OCI-LY3 (cell line): ENCODE data around the gene MBD6.

Experiments
- EZH2phosphoT487 ChIP-seq: fragments of 200-600 bp; shearing (Covaris generic); IDR thresholded peaks from 2 replicates; pipeline ENCODE4 v1.6.1; 2018; ENCODE audit warnings: antibody characterized with exemption, mixed run types, low read depth
- TF ChIP-seq, protein P1 (sequence below): fragments of 200-600, 300-600 bp; sonication (generic); IDR thresholded peaks from 2 replicates; pipeline ENCODE4 v1.5.1; 2014; ENCODE audit warnings: antibody characterized with exemption, low read length, low read depth

DNA sequence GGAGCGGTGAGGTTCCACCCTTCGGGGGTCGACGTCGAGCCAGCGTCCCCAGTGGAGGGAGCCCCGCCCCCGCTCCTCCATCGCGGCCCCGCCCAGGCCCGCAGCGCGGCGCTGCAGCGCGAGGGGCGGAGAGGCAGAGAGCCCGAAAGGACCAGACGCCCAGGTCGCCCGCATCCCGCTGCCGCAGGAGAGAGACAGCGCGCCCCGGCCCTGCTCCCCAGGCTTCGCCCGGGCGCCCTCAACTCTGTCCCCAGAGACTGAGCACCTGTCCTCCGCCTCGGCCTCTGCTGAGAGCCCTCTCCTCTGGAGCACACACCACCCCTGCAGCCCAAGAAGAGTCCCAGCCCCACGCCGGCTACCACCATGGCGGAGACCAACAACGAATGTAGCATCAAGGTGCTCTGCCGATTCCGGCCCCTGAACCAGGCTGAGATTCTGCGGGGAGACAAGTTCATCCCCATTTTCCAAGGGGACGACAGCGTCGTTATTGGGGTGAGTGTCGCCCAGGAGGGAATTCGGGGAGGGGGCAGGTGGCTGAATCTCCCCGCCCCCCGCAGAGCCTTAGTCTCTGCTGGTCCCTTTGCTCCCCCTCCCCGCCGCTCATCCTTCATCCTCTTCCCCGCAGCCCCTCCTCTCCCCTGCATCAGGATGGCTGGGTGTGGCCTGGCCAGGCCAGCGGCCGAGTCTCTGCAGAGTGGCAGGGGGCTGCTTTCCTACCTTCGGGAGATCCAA, 27.5 kb downstream of the MBD6 start, which contains the start of gene KIF5A:
- TF ChIP-seq, protein P1, sequence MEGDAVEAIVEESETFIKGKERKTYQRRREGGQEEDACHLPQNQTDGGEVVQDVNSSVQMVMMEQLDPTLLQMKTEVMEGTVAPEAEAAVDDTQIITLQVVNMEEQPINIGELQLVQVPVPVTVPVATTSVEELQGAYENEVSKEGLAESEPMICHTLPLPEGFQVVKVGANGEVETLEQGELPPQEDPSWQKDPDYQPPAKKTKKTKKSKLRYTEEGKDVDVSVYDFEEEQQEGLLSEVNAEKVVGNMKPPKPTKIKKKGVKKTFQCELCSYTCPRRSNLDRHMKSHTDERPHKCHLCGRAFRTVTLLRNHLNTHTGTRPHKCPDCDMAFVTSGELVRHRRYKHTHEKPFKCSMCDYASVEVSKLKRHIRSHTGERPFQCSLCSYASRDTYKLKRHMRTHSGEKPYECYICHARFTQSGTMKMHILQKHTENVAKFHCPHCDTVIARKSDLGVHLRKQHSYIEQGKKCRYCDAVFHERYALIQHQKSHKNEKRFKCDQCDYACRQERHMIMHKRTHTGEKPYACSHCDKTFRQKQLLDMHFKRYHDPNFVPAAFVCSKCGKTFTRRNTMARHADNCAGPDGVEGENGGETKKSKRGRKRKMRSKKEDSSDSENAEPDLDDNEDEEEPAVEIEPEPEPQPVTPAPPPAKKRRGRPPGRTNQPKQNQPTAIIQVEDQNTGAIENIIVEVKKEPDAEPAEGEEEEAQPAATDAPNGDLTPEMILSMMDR = no peak
- no peak for TF ChIP-seq EZH2phosphoT487
